NCI-H460 (cell line): ENCODE data around the gene NMU. TPM values are rescaled to one million over a fixed set of nuclear protein-coding genes. Genes with fewer than 3 reads are reported as not detected.
"Not testable (repeated sequence)": the region's sequence is repeated elsewhere in the genome, so short reads cannot be mapped to it uniquely, and the experiment has no call there.

ENCODE experiments used
- DNase-seq: peaks from one replicate; pipeline ENCODE4 v3.0.0-alpha.2; 2016; ENCODE audit warnings: low read depth; ENCODE audit errors: extremely low read depth
- total RNA-seq: library from RNA; depleted of rRNA; stranded (reverse); fragments of >200 nt; shearing (Covaris generic); gene quantifications from 2 replicates; pipeline ENCODE4 v1.2.3, GENCODE V29; 2014

NMU gene
- total RNA-seq, 1 experiment from 2014 or later = 3.1 TPM

- DNase-seq = no peak
Measured at GRCh38 chr4:55625835-55626234, 10.3 kb downstream of the NMU start.

GRCh38 chr4:55624063-55624462, 12.0 kb downstream of the NMU start:
- DNase-seq = not testable (repeated sequence)

DNA sequence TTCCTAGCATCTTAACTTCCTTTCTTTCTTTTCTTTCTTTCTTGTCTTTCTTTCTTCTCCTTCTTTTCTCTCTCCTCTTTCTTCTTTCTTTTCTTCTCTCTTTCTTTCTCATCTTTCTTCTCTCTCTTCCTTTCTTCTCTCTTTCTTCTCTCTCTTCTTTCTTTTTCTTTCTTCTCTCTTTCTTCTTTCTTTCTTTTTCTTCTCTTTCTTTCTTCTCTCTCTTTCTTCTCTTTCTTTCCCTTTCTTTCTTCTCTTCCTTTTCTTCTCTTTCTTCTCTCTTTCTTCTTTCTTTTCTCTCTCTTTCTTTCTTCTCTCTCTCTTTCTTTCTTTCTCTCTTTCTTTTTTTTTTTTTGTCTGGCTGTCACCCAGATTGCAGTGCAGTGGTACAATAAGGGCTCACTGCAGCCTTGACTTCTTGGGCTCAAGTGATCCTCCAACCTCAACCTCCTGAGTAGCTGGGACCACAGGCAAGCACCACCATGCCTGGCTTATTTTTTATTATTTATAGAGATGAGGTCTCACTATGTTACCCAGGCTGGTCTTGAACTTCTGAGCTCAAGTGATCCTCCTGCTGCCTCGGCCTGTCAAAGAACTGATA, 17.5 kb downstream of the NMU start:
- no peak for DNase-seq

DNA sequence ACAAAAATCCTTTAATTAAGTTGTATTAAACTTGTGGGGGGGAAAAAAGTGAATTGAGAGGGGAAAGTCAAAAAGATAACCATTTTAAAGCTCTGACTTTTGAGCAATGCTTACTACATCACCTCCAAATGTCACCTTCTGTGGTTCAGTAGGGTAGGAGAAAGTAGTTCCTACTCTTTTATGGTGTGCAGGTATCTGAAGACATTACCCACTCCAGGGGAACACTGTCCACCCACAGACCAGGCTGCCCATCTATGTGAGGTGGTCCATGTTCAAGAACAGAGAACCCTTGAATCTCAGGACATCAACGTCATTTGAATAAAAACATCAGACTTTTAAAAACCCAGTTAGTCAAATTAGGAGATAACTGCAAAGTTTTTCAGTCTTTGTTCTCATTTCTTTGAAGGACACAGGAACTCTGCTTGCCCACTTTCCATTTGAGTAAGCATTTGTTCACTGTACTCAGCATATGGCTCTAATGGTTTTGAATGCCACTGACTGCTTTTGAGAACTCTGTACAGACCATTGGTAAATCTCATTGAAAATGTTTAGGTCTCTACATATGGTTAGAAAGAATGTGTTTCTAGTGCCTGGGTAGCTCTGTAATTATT, 18.4 kb downstream of the NMU start:
- no peak for DNase-seq

GRCh38 chr4:55615008-55615407, 21.1 kb downstream of the NMU start:
- DNase-seq = no peak

- no peak for DNase-seq
Measured at GRCh38 chr4:55613621-55614020, 22.5 kb downstream of the NMU start.

GRCh38 chr4:55612341-55612740, 23.8 kb downstream of the NMU start:
- DNase-seq = no peak

GRCh38 chr4:55611358-55612059, 24.6 kb downstream of the NMU start:
- DNase-seq = no peak

GRCh38 chr4:55610381-55610780, 25.7 kb downstream of the NMU start:
- no peak for DNase-seq

DNA sequence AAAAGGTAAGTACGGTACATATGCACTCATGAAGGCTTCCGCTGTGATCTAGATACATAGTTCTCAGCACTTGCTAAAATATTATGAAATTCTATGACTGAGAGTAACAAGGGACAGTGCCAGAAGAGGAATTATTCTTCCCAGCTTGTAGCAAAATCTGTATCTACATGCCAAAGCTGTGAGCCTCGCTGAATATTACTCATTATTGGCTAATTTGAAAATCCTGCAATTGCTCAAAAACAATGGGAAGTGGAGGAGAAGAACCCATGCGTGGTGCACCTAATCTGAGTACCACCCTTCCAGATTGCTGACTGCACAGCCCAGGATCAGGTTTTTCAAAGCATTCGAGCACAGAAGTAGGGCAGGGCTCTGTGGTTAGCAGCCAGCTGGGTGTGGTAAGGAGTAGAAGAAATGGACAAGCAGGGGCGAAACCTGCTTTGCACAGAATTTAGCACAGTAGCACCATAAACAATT, 26.7 kb downstream of the NMU start:
- no peak for DNase-seq

DNA sequence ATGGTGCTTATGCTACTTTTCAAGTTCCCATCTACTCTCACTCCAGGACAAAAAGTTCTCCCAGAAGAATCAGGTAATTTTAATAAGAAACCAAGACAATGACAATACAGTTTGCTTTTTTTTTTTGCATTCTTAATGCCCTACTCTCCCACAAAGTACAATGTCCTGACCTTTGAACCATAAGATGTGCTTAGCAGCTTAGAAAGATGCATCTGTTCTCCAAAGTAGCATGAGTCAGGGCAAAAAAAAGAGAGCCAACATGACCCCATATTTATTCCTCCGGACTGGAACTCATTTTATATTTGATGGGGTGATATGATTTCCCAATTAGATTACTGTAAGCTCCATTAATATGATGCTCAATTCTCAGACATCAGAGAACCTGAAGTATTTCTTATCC, 27.5 kb downstream of the NMU start:
- DNase-seq = no peak

GRCh38 chr4:55604996-55605395, 31.1 kb downstream of the NMU start:
- DNase-seq = no peak

DNA sequence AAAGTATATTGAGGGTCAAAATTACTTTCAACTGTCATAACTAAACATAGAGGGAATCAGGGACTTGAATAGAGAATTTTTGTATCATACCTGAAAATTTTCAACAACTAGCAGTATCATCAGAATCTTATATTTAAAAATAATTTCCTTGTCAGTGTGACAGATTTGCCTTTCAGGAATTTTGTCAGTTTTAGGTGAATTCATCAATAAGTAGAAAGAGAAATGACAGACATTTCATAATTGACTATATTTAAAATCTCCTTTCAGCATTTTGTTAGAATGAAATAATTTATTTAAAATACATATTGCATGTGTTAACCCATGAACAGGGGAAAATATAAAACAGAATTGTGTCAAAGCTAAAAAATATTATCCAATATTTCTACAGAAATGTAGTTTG, 35.5 kb downstream of the NMU start:
- no peak for DNase-seq

GRCh38 chr4:55598641-55599040, 37.5 kb downstream of the NMU start:
- DNase-seq = no peak

GRCh38 chr4:55592014-55592413, 44.1 kb downstream of the NMU start, which contains the start of gene PDCL2:
TSS of gene PDCL2 (minus strand) at chr4:55592245. CDS start at chr4:55592109, 136 bp downstream.
- no peak for DNase-seq

DNA sequence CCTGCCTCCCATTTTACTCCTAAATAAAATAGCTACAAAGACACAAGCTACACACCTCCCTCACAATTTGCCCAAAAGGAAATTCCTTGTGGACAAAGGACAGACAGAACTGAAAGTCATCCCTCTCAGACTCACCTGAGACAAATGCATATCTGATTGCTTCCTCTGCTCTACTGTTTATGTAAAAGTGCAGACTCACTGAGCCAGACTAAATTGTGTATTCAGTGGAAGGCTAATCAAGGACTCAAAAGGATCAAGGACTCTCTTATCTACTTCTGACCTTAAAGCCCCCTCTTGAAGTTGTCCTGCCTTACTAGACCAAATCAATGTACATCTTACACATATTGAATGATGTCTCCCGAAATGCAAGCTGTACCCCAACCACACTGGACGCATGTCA, 47.9 kb downstream of the NMU start:
- DNase-seq = no peak

- not testable (repeated sequence) for DNase-seq
Measured at GRCh38 chr4:55582773-55583172, 53.3 kb downstream of the NMU start.

GRCh38 chr4:55578341-55579010, 57.6 kb downstream of the NMU start:
- no peak for DNase-seq

DNA sequence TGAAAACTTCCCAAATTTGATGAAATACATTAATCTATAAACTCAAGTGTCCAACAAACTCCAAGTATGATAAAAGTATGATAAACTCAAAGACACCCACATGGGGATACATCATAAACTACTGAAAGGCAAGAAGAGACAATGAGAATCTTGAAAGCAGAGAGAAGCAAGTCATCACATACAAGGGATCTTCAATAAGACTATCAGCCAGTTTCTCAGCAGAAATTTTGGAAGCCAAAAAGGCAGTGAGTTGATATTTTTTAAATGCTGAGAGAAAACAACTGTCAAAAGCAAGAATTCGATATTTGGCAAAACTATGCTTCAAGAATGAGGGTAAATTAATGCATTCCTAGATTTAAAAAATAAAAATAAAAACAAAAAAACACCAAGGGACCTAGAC, 60.6 kb downstream of the NMU start:
- no peak for DNase-seq

GRCh38 chr4:55574252-55574651, 61.8 kb downstream of the NMU start:
- DNase-seq = no peak

- DNase-seq = no peak
Measured at GRCh38 chr4:55571806-55572205, 64.3 kb downstream of the NMU start.
